GM23338 (cell line): ENCODE results near the gene TEX14.

ENCODE experiments used
- CREB1 ChIP-seq: fragments of 250-450 bp; sonication (Bioruptor Pico); IDR thresholded peaks from 2 replicates; pipeline ENCODE4 v1.5.0; 2020; ENCODE audit warnings: low read depth, mild to moderate bottlenecking, moderate library complexity
- CTCF ChIP-seq, 2 experiments: fragments of 200-600 bp in 1 of 2; sonication (generic) in 1 of 2; conservative IDR thresholded peaks; 2 replicates each; pipeline versions ENCODE4 v1.5.1 to v1.6.1; 2016 to 2017; ENCODE audit warnings: antibody characterized with exemption in 2 of 2, low read depth in 2 of 2, mild to moderate bottlenecking in 2 of 2, moderate library complexity in 1 of 2
- ETS1 ChIP-seq: IDR thresholded peaks from 2 replicates; pipeline ENCODE4 v1.6.1; 2016; ENCODE audit warnings: antibody characterized with exemption
- EZH2 ChIP-seq: fragments of 200-600 bp; sonication (generic); IDR thresholded peaks from one replicate; pipeline ENCODE4 v1.8.0; 2017; ENCODE audit warnings: antibody characterized with exemption, mild to moderate bottlenecking, low read depth; ENCODE audit not compliant: unreplicated experiment
- EZH2phosphoT487 ChIP-seq: fragments of 200-600 bp; sonication (generic); IDR thresholded peaks from one replicate; pipeline ENCODE4 v1.8.1; 2018; ENCODE audit warnings: antibody characterized with exemption; ENCODE audit not compliant: unreplicated experiment
- JUNB ChIP-seq: IDR thresholded peaks from one replicate; pipeline ENCODE4 v1.6.1; 2016; ENCODE audit warnings: antibody characterized with exemption; ENCODE audit not compliant: unreplicated experiment
- NANOG ChIP-seq: IDR thresholded peaks from 2 replicates; pipeline ENCODE4 v1.6.1; 2016; ENCODE audit warnings: antibody characterized with exemption, borderline replicate concordance
- POLR2AphosphoS5 ChIP-seq: IDR thresholded peaks from 2 replicates; pipeline ENCODE4 v1.6.1; 2016; ENCODE audit warnings: antibody characterized with exemption, low read depth
- REST ChIP-seq: IDR thresholded peaks from one replicate; pipeline ENCODE4 v1.6.1; 2018; ENCODE audit warnings: antibody characterized with exemption; ENCODE audit not compliant: unreplicated experiment
- STAT1 ChIP-seq: IDR thresholded peaks from one replicate; pipeline ENCODE4 v1.6.1; 2016; ENCODE audit warnings: antibody characterized with exemption; ENCODE audit not compliant: unreplicated experiment
- ZNF114 ChIP-seq: fragments of 250-450 bp; sonication (Bioruptor Pico); IDR thresholded peaks from 2 replicates; pipeline ENCODE4 v1.5.0; 2020; ENCODE audit warnings: mild to moderate bottlenecking, moderate library complexity
- ZNF331 ChIP-seq: fragments of 250-450 bp; sonication (Bioruptor Pico); IDR thresholded peaks from 2 replicates; pipeline ENCODE4 v1.5.0; 2020; ENCODE audit warnings: low read depth, mild to moderate bottlenecking, moderate library complexity
- ZNF462 ChIP-seq: fragments of 250-450 bp; sonication (Bioruptor Pico); IDR thresholded peaks from 2 replicates; pipeline ENCODE4 v1.5.0; 2020; ENCODE audit warnings: mild to moderate bottlenecking, moderate library complexity

- no peak for TF ChIP-seq POLR2AphosphoS5
- no peak for TF ChIP-seq CTCF (conservative IDR thresholded peaks at IDR 0.05; ENCODE audit: low read depth in 2 of 2)
- no peak for TF ChIP-seq CREB1 (CRISPR knock-in tag)
- no peak for TF ChIP-seq EZH2
- TF ChIP-seq EZH2phosphoT487: no peak
- no peak for TF ChIP-seq REST
- no peak for TF ChIP-seq ZNF462 (CRISPR knock-in tag)
- TF ChIP-seq NANOG: no peak
- no peak for TF ChIP-seq ETS1
- no peak for TF ChIP-seq ZNF114
- TF ChIP-seq JUNB: no peak
- no peak for TF ChIP-seq STAT1
- no peak for TF ChIP-seq ZNF331
These were observed 152.1 kb downstream of the TEX14 start for GRCh38 chr17:58539698-58540097.
